ENCODE results near the gene PLCB2.

Gene PLCB2

DNA sequence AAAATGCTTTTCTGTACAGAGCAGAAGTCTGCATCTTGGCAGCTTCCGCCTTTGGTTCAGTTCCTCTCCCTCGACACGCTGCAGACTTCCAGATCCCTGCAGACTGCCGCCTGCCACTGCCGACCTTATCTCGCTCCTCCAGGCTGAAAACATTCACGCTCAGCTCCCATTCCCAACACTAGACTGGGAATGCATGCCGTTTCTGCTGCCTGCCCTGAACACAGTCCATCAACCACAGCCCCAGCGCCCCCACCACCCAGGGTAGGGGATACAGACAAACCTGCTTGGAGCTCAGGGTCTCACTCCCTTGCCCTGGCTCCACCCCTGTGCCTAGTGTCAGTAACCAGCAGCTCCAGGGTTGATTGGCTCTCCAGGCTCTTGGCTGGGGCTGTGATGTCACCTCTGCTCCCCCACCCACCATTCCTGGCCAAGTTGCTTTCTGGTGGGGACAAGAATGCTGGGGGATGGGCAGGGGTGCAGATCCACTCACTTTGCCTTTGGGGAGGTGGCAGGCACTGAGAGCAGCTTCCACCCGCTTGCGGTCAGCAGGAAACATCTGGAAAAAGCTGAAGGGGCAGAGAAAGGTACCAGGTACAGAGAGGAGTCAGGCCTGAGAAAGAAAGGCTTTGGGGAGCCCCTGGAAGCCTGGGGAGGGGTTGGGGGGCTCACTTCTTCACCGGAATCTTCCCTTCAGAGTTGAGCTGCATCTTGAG lies 6.1 kb downstream of the PLCB2 start:
- DNase-seq, result no peak

DNA sequence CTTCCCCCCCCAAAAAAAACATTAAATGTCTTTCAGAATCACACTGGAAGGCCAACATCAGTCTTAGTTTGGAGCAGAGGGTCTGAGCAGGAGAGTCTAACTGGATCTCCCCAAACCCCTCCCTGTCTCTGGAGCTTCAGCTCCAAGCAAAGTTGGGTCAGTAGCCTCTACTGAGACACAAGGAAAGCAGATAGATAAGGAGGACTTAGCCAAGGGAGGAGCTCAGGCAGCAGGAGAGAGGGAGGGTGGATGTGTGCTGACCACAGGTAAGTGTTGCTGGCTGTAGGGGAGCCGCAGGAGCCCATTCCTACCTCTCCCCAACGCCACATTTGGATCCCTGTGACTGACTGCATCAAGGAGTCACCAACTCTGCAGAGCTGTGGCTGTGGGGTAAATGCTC lies 7.0 kb downstream of the PLCB2 start:
- DNase-seq, result no peak

DNA sequence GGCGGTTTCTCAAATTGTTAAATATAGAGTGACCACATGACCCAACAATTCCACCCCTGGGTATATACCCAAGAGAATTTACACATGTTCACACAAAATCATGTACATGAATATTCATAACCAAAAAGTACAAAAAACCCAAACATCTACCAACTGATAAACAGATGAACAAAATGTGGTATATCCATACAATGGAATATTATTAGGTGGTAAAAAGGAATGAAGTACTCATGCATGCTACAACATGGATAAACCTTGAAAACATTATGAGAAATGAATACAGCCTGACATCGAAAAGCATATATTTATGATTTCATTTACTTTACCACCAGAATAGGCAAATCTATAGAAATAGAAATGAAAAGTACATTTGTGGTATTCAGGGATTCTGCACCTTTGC lies 7.4 kb downstream of the PLCB2 start:
- DNase-seq, result no peak

DNA sequence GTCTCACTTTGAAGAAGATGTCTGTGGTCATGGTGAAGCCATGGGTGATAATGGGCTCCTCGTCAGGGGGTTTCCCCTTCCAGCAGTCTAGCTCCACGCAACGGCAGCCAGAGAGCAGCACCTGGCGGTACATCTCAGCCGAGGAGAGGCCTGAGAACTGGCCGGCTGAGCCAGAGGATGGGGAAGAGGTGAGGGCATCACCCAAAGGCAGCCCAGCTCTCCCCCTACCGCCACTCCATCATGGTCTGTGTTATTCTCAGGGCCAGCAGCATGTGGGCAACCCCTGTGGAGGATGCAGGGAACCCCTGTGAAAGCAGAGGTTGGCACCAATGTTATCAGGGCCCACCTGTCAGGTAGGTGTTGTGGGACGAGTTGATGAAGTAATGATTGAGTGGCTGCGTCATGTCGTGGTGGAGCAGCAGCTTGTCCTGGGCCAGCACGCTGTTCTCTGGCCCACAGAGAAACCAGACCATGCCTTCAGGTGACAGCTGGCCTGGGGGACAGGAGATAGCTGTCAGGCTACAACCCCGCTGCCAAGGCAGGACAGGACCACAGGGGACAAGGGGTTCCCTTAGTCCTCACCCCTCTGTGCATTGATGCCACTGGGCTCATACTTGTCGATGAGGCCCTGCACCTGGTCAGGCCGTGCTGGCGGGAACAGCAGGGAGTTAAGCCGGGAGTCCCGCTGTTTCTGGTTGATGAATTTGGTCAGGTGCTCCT lies 9.4 kb downstream of the PLCB2 start:
- DNase-seq, result no peak

DNA sequence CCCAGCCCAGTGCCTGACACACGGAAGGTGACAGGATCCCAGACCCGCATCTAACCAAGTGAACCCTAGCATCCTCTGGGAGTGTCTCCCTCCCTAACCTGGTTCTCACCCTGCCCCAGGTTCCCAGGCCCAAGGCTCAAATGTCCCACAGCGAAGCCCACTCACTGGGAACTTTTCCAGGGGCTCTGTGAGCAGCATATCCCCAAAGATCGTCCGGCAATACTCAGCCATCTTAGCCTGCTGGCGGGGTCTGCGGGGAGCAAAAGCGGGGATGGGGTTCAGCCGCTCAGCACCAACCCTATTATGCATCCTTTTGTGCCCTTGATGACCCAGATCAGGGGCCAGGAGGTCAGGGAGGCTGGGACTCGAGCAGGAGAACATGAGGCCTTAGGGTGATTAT lies 10.4 kb downstream of the PLCB2 start:
- DNase-seq, result no peak

DNA sequence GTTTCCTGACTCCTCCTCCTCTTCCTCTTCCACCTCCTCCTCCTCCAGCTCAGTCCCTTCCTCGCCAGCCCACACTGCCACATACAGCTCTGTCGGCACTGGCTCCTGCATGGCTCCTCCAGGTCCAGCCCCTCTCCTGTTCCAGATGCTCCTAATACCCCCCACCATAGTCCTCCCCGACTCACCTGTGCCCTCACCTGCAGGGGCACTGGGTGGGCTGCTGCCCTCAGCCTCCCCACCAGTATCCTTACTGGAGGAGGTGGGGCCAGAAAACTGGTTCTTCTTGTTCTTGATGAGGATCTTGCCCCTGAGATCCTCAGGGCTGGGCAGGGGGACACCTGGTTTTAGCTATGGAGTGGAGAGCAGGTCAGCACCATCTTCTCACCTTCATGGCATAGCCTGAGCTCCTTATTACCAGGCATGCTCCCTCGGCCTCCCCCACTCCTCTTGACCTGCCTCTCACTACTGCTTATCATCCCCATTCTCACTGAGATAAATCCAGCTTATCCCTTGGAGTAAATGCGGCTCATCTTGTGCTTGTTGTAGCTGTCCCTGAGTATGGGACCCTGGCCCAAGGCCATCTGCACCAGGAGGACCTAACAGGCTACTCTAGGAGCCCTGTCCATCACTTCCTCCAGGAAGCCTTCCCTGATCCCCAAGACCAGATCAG lies 11.0 kb downstream of the PLCB2 start:
- DNase-seq, result no peak

DNA sequence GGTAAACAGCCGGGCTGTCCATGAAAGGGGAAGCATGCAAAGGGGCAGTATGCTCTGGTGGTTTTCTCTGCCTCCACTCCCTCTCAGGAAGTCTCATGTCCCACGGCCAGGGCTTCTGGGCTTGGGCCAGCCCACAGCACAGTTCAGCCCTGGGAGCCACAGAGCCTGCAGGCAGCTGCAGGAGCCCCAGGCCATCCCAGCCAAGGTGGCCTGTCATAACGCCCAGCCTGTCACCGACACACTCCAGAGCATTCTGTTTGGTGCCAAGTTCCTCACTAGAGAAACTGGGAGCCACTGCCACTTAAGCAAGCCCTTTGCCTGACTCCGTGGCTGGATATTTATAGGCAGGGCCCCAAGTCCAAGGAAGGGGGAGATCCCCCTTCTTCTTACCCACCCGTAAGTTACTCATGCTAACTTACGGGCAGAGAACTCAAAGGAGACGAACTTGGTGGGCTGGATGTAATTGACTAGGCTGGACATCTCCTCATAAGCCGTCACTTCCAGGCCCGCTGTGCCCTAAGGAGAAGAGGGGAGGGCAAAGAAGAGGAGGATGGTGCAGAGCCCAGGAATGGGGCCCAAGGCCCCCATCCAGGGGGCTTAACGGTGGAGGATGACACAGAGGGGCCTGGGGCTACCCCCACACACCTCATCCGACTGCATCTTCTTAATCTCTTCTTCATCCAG lies 11.7 kb downstream of the PLCB2 start:
- no peak for DNase-seq

DNA sequence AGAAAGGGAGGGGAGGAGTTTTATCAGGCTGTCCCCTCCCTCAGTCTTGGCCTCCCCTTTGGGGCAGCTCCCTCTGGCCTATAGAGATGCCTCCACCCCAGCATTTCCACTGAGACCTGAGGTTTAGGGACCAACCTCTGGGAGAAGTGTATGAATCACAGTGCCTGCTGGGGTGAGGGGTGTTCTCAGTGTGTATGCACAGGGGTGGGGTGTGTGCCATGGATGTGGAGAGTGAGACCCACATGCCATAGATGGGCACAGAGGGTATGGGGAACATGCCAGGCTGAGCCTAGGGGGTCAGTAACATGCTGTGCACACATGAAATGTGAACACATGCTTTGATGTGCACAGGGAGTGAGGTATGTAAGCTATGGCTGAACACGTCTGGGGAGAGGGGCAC lies 12.4 kb downstream of the PLCB2 start:
- no peak for DNase-seq

DNA sequence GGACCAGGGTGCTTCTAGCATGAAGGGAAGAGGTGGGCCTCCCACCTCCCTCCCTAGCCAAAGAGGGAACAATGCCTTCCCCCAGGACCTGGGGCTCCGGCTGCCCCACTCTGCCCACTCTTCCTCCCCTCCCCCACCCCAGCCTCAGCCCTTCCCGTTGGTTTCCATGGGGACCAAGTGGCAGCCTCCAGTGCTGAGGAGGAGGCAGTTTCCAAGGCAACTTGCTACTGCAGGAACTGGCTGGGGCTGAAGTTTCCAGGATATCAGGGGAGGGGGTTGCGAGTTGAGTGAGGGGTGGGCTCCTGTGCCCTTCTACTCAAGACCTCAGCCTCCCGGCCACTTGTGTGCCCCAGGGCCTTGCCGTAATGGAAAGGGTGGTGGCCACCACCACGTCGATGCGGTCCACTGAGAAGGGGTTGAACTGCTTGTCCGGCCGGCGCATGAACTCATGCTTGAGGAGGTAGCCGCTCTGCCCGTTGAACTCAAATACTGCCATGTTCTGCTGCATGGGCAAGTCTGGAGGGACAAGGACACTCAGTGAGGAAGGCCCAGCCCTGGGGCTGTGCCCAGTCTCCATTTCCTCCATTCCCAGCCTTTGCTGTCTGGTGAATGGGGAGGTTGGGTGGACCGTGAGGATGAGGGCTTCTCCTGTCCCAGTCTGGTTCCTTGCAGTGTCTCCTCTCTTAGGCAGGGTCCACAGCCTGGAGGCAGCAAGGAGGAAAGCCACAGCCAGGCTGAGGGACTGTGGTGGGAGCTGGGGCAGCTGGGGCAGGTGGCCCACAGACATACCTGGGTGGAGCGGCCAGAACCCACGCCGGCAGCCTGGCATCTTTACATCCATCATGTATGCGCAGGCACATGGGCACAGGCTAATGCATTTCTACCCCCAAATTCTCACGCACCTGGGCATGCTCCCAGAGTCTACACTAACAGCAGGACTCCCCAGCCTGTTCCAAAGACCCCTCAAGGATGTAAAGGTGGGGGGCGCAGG lies 13.5 kb downstream of the PLCB2 start:
- no peak for DNase-seq

DNA sequence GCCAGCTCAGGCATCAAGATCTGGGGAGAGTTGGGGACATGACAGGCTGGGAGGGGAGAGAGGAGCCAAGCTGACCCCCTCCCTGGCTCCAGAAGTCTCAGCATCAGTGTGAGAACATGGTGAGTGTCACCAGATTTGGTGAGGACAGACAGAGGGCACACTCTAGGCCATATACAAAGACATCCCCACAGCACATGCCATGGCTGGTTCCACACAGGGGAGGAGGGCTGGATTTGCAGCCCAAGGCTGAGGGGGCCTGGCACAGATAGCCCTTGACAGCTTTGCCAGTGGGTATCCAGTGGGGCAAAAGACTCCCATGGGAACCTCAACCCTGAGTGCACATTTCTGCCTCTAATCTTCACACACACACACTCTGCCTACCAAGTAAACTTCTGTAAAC lies 14.7 kb downstream of the PLCB2 start:
- no peak for DNase-seq

DNA sequence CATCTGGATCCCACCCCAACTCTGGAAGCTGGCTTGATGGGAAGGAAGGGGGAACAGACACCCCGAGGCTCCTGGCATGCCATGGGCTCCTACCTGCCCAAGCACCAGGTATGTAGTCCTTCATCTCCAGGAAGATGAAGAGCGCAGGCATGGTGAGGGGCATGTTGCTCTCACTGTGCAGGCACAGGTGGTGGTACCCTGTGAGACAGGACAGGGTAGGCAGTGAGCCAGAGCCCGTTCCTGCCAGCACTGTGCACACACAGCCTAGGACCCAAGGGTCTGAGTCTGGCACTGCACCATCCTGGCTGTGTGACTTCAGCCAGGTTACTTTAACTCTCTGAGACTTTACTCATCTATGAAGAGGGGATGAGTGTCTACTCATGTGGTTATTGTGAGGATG lies 15.5 kb downstream of the PLCB2 start:
- no peak for DNase-seq

DNA sequence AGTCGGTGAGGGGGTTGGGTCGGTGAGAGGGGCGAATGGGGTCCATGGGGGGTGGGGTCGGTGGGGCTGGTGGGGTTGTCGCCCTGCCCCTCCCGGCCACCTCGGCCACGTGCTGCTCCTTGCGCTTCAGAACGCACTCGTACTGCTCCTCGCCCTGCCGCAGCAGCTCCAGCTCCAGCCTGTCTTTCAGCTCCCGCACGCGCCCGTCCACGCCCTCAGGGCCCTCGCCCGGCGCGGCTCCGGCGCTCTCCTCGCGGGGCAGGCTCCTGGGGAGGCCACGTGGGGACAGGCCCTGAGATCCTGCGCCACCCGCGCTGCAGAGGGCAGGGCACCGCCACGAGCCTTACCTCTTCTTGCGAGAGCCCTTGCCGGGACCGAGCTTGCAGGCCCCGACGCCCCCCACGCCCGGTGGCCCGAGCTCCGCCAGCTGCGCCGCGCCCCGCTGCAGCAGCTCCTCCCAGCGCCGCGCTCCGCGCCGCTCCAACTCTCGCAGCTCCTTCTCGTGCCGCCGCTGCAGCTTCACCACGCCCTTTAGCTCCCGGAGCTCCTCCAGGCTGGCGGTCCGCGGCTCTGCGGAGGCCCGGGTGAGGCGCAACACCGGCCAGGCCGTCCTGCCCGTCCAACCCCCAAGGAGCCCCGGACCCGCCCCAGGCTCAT lies 16.7 kb downstream of the PLCB2 start:
- DNase-seq, result no peak

DNA sequence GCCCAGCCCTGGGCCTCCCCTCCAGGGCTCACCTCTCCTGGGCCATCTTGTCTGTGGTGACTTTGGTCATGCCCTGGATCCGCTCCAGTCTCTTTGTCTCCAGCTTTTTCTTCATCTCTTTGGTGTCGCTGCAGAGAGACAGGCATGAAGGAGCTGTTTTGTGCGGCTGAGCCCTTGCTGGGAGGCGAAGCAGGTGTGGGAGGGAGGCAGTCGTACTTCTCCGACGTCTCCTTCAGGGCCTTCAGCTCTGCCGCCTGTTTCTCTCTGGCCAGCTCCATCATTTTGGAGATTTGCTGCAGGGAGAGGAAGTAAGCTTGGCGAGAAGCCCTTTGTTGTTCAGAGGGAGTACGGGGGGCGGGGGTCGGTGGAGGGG lies 17.2 kb downstream of the PLCB2 start:
- DNase-seq, result no peak

DNA sequence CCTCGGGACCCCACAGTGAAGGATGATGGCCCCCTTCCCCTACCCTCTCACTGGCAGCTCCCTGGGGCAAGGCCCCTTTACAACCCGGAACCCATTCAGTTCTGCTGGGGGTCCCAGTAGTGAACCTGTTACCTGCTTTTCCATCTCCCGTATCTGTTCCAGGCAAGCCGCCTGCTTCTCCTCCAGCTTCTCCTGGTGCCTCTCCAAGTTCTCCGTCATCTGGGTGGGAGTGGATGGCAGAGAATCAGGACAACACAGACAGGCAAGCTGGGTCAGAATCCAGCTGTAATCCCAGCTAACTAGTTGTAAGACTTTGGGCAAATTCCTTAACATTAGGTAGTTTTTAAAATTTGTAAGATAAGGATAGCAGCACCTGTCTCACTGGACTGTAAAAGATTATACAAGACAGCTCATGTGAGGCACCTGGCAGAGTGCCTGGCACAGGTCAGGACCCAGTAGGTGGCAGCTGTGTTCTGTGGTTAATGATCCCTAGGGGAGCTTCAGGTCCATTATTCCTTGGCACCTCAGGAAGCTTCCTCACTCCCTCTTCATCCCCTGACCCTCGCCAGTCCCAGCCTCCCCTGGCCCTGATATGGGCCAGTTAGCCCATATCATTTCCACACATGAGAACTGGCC lies 18.5 kb downstream of the PLCB2 start:
- DNase-seq, result no peak

DNA sequence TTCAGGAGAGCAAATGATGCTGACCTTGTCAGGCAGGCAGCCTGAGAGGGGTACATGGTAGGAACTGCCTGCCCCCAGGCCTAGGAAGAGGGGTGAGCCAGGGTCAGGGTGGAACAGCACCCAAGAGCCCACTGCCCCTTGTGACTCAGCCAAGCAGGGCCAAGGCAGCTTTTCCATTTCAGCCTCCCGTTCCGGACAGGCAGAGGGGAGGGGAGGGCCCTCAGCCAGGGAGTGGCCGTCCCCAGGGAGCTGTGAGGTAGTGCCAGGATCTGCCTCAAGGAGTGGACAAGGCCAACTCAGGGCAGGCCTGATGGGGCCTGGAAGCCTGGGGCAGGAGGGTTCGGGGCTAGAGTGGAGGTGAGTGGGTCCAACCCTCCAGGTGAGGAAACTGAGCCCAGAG lies 19.8 kb downstream of the PLCB2 start:
- DNase-seq, result no peak

DNA sequence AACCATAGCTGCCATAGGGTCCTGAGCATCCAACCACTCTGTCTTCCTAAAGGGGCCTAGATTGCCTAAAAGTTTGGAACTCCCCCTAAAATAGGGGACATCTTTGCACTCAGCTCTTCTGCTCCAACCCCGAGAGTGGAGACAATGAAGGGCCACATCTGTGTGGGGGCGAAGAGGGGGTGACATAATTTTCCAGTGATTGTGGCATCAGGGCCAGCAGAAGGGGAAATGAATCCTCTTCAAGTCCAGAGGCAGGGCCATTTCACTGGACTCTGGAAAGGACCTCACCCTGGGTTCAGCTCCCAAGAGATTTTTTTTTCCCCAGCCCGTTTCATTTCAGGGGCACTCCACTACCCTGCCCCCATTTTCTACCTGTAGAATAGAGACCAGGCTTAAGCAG lies 20.2 kb downstream of the PLCB2 start:
- no peak for DNase-seq

DNA sequence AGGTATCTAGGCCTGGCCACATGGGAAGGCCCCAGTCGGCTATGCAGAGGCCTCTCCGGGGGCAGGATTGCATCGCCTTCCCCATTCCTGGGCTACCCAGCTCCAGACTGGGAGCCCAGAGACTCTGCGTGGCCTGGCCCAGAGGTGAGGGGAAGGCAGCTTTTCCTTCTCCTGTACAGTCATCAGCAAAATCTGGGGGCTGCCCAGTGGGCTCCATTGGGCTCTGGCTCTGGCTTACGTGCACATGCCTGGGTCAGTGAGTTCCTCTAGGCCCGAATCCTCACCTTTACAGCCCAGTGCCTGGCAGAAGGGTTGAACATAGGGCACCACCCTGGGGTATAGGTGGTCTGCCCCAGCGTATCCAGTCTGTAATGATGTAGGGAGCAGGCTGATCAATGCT lies 20.9 kb downstream of the PLCB2 start:
- DNase-seq, result no peak

DNA sequence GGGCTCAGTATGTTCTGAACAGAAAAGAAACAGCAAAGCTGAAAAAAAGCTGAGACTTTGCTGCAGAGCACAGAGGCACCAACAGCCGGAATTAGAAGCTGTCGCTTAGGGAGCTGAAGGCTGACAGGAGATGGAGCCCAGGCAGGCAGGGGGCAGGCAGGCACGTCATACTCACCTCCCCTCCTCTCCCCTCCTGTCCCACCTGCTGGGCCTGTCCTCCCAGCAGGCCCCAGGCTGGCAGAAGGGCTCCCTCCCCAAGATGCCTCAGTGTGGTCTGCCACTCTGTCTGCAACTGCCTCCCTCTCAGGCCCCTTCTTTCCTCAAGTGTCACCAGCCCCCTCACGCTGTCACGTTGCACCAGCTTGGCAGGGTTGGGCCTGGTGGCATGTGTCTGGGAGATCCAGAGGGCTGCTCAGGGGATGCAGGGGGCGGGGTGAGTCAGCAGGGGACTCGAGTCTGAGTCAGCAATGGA lies 21.6 kb downstream of the PLCB2 start:
- no peak for DNase-seq

DNA sequence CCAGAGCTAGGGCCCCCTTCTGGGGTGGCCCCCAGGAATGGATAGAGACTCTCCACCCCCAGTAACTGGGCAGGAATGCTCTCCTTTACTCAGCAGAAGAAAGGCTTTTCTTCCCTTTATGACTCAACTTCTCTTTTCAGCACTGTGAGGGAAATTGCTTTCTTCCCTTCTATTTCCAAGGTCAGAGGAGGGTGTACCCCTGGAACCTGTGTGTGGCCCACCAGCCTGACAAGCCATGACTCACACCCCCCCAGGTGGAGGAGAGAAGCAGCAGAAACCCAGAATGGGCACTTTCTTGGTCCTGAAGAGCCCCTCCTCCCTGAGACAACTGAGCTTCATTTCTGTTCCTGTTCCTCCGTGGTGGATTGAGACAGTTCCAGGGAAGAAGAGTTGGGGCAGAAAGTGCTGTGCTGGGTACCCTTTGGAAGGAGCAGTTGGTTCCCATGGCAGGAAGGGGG lies 22.2 kb downstream of the PLCB2 start:
- no peak for DNase-seq

DNA sequence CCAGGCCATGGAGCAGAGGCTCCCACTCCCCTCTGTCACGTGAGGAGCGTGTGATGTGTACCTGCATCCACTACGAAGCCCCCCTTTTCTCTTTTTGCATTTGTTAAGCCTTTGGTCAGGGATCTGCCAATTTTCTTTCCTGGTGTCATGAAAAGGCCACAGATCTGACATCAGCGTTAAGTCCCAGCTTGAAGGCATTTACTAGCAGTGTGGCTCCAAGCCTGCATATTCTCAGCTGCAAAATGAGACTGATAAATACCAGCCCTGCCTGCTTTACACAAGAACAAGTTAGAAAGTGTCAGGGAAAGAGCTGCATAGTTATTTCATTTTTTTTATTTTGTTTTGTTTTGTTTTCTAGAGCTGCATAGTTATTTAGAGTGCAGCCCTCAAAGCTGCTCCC lies 22.6 kb downstream of the PLCB2 start:
- no peak for DNase-seq

DNA sequence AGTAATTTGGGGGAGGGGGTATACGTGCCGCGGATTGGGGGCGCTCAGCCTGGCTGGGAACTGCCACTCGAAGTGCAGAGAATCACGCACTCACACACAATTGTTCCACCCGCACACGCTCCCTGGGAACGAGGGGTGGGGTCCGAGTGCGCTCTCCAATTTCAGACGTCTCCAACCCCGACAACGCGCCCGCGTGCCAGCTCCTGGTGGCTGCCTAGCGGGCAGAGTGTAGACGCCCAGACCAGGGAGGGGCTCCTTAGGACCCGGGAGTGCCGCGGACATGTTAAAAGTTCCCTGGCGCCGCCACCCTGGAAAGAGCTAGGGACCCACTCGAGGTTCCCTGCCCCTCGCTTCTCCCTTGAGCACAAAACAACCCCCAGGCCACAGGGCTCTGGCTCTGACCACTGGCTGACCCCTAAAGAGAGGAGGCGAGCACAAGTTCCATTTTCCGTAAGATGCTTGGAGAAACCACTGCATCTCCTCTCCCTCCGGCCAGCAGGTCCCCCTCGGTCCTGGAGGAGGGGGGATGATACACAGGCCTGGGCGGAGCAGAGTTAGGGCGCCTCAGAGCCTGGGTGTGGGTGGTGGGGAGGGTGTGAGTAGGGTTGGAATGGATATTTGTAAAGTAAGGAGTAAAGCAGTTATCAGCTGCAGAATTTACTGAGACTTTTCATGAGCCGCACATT lies 24.0 kb downstream of the PLCB2 start:
- no peak for DNase-seq
